Measurements from ENCODE around the gene PRAC1.

DNA sequence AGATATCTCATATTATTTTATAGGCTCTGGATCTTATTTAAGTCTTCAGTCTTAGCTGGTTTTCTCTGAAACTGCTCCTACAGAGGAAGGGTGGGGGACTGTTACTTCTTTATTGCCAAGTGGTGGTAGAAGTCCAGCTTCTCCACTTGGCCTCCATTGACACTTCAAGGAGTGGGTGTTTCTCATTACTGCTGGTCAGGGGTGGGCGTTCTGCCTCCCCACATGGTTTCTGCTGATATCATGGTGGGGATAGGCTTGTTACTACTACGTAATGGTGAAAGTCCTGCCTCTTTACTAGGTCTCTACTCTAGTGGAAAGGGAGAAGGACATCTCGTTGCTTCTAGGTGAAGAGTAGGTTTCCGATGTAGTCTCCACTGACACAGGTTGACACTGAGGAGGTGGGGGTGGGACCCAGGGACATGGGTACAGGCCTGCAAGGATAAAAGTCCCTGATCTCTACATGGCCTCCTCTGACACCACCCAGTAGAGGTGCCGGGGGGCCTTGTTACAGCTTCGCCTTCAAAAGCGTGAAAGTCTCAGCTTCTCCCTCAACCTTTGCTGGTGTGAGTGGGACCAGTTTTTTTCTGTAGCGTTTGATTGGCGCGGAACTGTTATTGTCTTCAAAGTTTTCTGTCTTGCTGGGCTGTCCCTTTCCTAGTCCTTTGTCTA is 20.3 kb downstream of the PRAC1 start:
- TF ChIP-seq, protein P1, sequence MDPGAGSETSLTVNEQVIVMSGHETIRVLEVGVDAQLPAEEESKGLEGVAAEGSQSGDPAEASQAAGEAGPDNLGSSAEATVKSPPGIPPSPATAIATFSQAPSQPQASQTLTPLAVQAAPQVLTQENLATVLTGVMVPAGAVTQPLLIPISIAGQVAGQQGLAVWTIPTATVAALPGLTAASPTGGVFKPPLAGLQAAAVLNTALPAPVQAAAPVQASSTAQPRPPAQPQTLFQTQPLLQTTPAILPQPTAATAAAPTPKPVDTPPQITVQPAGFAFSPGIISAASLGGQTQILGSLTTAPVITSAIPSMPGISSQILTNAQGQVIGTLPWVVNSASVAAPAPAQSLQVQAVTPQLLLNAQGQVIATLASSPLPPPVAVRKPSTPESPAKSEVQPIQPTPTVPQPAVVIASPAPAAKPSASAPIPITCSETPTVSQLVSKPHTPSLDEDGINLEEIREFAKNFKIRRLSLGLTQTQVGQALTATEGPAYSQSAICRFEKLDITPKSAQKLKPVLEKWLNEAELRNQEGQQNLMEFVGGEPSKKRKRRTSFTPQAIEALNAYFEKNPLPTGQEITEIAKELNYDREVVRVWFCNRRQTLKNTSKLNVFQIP (CRISPR knock-in tag; IDR thresholded peaks at IDR 0.05; ENCODE audit: borderline replicate concordance, low read depth), result no peak
- no peak for TF ChIP-seq ZFP30 (CRISPR knock-in tag; IDR thresholded peaks at IDR 0.05)
- no peak for TF ChIP-seq PATZ1 (CRISPR knock-in tag; IDR thresholded peaks at IDR 0.05; ENCODE audit: borderline replicate concordance)

Measured in SK-N-SH treated with all-trans-retinoic acid at 6 μM for 48 hours (cell line).